Ishikawa (cell line): ENCODE measurements around the gene FAM216B.

Experiments
- CEBPB ChIP-seq: IDR thresholded peaks from 2 replicates; pipeline ENCODE4 v1.6.1; 2012
- CREB1 ChIP-seq: IDR thresholded peaks from 2 replicates; pipeline ENCODE4 v1.6.1; 2012; ENCODE audit warnings: low read depth
- EGR1 ChIP-seq: IDR thresholded peaks from 2 replicates; pipeline ENCODE4 v1.6.1; 2012
- EP300 ChIP-seq: IDR thresholded peaks from 2 replicates; pipeline ENCODE4 v1.6.1; 2012; ENCODE audit warnings: borderline replicate concordance
- FOXM1 ChIP-seq: IDR thresholded peaks from 2 replicates; pipeline ENCODE4 v1.6.1; 2012; ENCODE audit warnings: low read depth, borderline replicate concordance
- MAX ChIP-seq: IDR thresholded peaks from 2 replicates; pipeline ENCODE4 v1.6.1; 2012
- NFIC ChIP-seq: IDR thresholded peaks from 2 replicates; pipeline ENCODE4 v1.6.1; 2012
- RAD21 ChIP-seq: IDR thresholded peaks from 2 replicates; pipeline ENCODE4 v1.6.1; 2012; ENCODE audit warnings: low read depth
- REST ChIP-seq: IDR thresholded peaks from 2 replicates; pipeline ENCODE4 v1.6.1; 2012; ENCODE audit warnings: low read depth, mild to moderate bottlenecking
- TAF1 ChIP-seq: IDR thresholded peaks from 2 replicates; pipeline ENCODE4 v1.6.1; 2012; ENCODE audit warnings: low read depth, mild to moderate bottlenecking
- TCF12 ChIP-seq: IDR thresholded peaks from 2 replicates; pipeline ENCODE4 v1.6.1; 2012; ENCODE audit warnings: low read depth
- TEAD4 ChIP-seq: IDR thresholded peaks from 2 replicates; pipeline ENCODE4 v1.6.1; 2012
- USF1 ChIP-seq: IDR thresholded peaks from 2 replicates; pipeline ENCODE4 v1.6.1; 2012
- YY1 ChIP-seq: IDR thresholded peaks from 2 replicates; pipeline ENCODE4 v1.6.1; 2012; ENCODE audit warnings: low read depth
- ZBTB7A ChIP-seq: IDR thresholded peaks from 2 replicates; pipeline ENCODE4 v1.6.1; 2012; ENCODE audit warnings: low read depth

FAM216B gene

GRCh38 chr13:42816538-42816937 lies 35.2 kb downstream of the FAM216B start:
- no peak for TF ChIP-seq TAF1
- no peak for TF ChIP-seq USF1
- TF ChIP-seq MAX, result no peak
- TF ChIP-seq TCF12, result no peak
- no peak for TF ChIP-seq EP300
- TF ChIP-seq CEBPB, result no peak
- TF ChIP-seq NFIC, result no peak
- no peak for TF ChIP-seq EGR1
- TF ChIP-seq ZBTB7A, result no peak
- no peak for TF ChIP-seq REST
- no peak for TF ChIP-seq TEAD4

- TF ChIP-seq ZBTB7A (no peak), EGR1 (no peak), NFIC (no peak), USF1 (no peak), CREB1 (no peak), RAD21 (no peak), TEAD4 (no peak), CEBPB (no peak), YY1 (no peak), TCF12 (no peak), TAF1 (no peak), EP300 (no peak), REST (no peak), MAX (no peak), FOXM1 (no peak)
Observed at GRCh38 chr13:42820451-42820850, 39.1 kb downstream of the FAM216B start.

- TF ChIP-seq TEAD4 (no peak), TAF1 (no peak), ZBTB7A (no peak), USF1 (no peak), YY1 (no peak), MAX (no peak), CREB1 (no peak), EP300 (no peak), CEBPB (no peak)
Observed at GRCh38 chr13:42821437-42821836, 40.1 kb downstream of the FAM216B start.

GRCh38 chr13:42832341-42833096 lies 51.1 kb downstream of the FAM216B start:
- TF ChIP-seq FOXM1, result no peak
- TF ChIP-seq EGR1, result no peak
- no peak for TF ChIP-seq NFIC
- TF ChIP-seq MAX, result no peak
- TF ChIP-seq USF1, result no peak
- TF ChIP-seq CEBPB, result no peak
- TF ChIP-seq REST, result no peak
- no peak for TF ChIP-seq EP300
- TF ChIP-seq TCF12, result no peak
- TF ChIP-seq TEAD4, result no peak
- TF ChIP-seq RAD21, result no peak
- TF ChIP-seq YY1, result no peak
- TF ChIP-seq CREB1, result no peak
- TF ChIP-seq TAF1, result no peak
- no peak for TF ChIP-seq ZBTB7A
